H9 (cell line): ENCODE data around the gene PCDHGA8. TPM values are rescaled to one million over a fixed set of nuclear protein-coding genes. Genes with fewer than 3 reads are reported as not detected.

Experiments used
- DNase-seq: peaks from one replicate; pipeline ENCODE4 v3.0.0-alpha.2; 2017
- H2AFZ ChIP-seq: one replicate; pipeline ENCODE4 v1.6.1; 2013; ENCODE audit warnings: mild to moderate bottlenecking, low read length, control low read depth, moderate library complexity
- H2AK5ac ChIP-seq: 2 replicates; pipeline ENCODE4 v1.6.1; 2013; ENCODE audit warnings: low read length, control low read depth, mixed read lengths; ENCODE audit not compliant: insufficient read length
- H2BK120ac ChIP-seq: one replicate; pipeline ENCODE4 v1.6.1; 2013; ENCODE audit warnings: low read depth, mild to moderate bottlenecking, low read length, control low read depth, inconsistent platforms; ENCODE audit not compliant: poor library complexity, severe bottlenecking
- H2BK12ac ChIP-seq: 2 replicates; pipeline ENCODE4 v1.6.1; 2013; ENCODE audit warnings: low read length, control low read depth, mixed read lengths, low read depth; ENCODE audit not compliant: insufficient read length
- H2BK15ac ChIP-seq: 2 replicates; pipeline ENCODE4 v1.6.1; 2013; ENCODE audit warnings: low read depth, low read length, control low read depth
- H2BK20ac ChIP-seq: one replicate; pipeline ENCODE4 v1.6.1; 2013; ENCODE audit warnings: low read depth, mild to moderate bottlenecking, low read length, control low read depth, inconsistent platforms; ENCODE audit not compliant: poor library complexity, severe bottlenecking
- H2BK5ac ChIP-seq: 2 replicates; pipeline ENCODE4 v1.6.1; 2013; ENCODE audit warnings: low read length, control low read depth, mixed read lengths; ENCODE audit not compliant: insufficient read length
- H3K14ac ChIP-seq: 2 replicates; pipeline ENCODE4 v1.6.1; 2013; ENCODE audit warnings: low read length, control low read depth; ENCODE audit not compliant: insufficient read depth
- H3K18ac ChIP-seq: 2 replicates; pipeline ENCODE4 v1.6.1; 2013; ENCODE audit warnings: low read depth, mild to moderate bottlenecking, mixed read lengths, low read length, control low read depth; ENCODE audit not compliant: insufficient read length
- H3K23ac ChIP-seq: 2 replicates; pipeline ENCODE4 v1.6.1; 2013; ENCODE audit warnings: low read length, control low read depth, mixed read lengths, low read depth; ENCODE audit not compliant: insufficient read length
- H3K23me2 ChIP-seq: 2 replicates; pipeline ENCODE4 v1.6.1; 2013; ENCODE audit warnings: low read depth, mild to moderate bottlenecking, mixed read lengths, low read length, control low read depth; ENCODE audit not compliant: insufficient read length, poor library complexity, severe bottlenecking
- H3K27ac ChIP-seq: 2 replicates; pipeline ENCODE4 v1.5.1; 2013; ENCODE audit warnings: low read length, control low read depth, mixed read lengths, low read depth; ENCODE audit not compliant: insufficient read length
- H3K27me3 ChIP-seq: 2 replicates; pipeline ENCODE4 v1.6.1; 2013; ENCODE audit warnings: low read length, control low read depth, inconsistent platforms; ENCODE audit not compliant: insufficient read depth
- H3K4ac ChIP-seq: 2 replicates; pipeline ENCODE4 v1.6.1; 2013; ENCODE audit warnings: low read depth, mild to moderate bottlenecking, control low read depth, inconsistent platforms, low read length, moderate library complexity
- H3K4me1 ChIP-seq: 2 replicates; pipeline ENCODE4 v1.6.1; 2013; ENCODE audit warnings: low read length, control low read depth, inconsistent platforms; ENCODE audit not compliant: insufficient read depth
- H3K4me2 ChIP-seq: 2 replicates; pipeline ENCODE4 v1.6.1; 2013; ENCODE audit warnings: low read length, control low read depth, mixed read lengths; ENCODE audit not compliant: insufficient read length, insufficient read depth
- H3K56ac ChIP-seq: 2 replicates; pipeline ENCODE4 v1.6.1; 2013; ENCODE audit warnings: low read depth, mild to moderate bottlenecking, mixed read lengths, low read length, control low read depth; ENCODE audit not compliant: insufficient read length
- H3K79me1 ChIP-seq: 2 replicates; pipeline ENCODE4 v1.6.1; 2013; ENCODE audit warnings: low read depth, mild to moderate bottlenecking, moderate library complexity, low read length, control low read depth, inconsistent platforms; ENCODE audit not compliant: insufficient read depth, poor library complexity, severe bottlenecking
- H3K79me2 ChIP-seq: 2 replicates; pipeline ENCODE4 v1.6.1; 2013; ENCODE audit warnings: low read length, control low read depth, inconsistent platforms; ENCODE audit not compliant: insufficient read depth
- H3K9ac ChIP-seq: 2 replicates; pipeline ENCODE4 v1.6.1; 2013; ENCODE audit warnings: low read length, control low read depth, mixed read lengths; ENCODE audit not compliant: insufficient read length; ENCODE audit errors: extremely low read depth
- H3K9me3 ChIP-seq: one replicate; pipeline ENCODE4 v1.6.1; 2013; ENCODE audit warnings: low read depth, low read length, inconsistent platforms; ENCODE audit not compliant: control insufficient read depth
- H3T11ph ChIP-seq: one replicate; pipeline ENCODE4 v1.6.1; 2013; ENCODE audit warnings: mild to moderate bottlenecking, low read length, control low read depth, inconsistent platforms
- H4K20me1 ChIP-seq: one replicate; pipeline ENCODE4 v1.6.1; 2013; ENCODE audit not compliant: control insufficient read depth, insufficient read length, insufficient read depth
- H4K5ac ChIP-seq: 2 replicates; pipeline ENCODE4 v1.6.1; 2013; ENCODE audit warnings: low read depth, mild to moderate bottlenecking, mixed read lengths, low read length, control low read depth; ENCODE audit not compliant: insufficient read length
- H4K8ac ChIP-seq: replicated peaks from 2 replicates; pipeline ENCODE4 v1.6.1; 2013; ENCODE audit warnings: low read length, control low read depth, mixed read lengths, low read depth; ENCODE audit not compliant: insufficient read length
- H4K91ac ChIP-seq: 2 replicates; pipeline ENCODE4 v1.6.1; 2013; ENCODE audit warnings: low read depth, mild to moderate bottlenecking, moderate library complexity, mixed read lengths, low read length, control low read depth; ENCODE audit not compliant: insufficient read length
- H3K27ac Mint-ChIP-seq, 3 experiments: 2 replicates in 2 of 3; 3 replicates in 1 of 3; pipeline ENCODE4 v1.8.0; 2020 to 2021; ENCODE audit warnings: mixed read lengths in 3 of 3, mild to moderate bottlenecking in 1 of 3, moderate library complexity in 1 of 3
- H3K27me3 Mint-ChIP-seq: 2 replicates; pipeline ENCODE4 v1.8.0; 2021; ENCODE audit warnings: low read depth, mild to moderate bottlenecking, moderate library complexity, mixed read lengths
- H3K36me3 Mint-ChIP-seq, 3 experiments: 2 replicates in 2 of 3; 3 replicates in 1 of 3; pipeline ENCODE4 v1.8.0; 2020 to 2021; ENCODE audit warnings: low read depth in 3 of 3, mixed read lengths in 3 of 3; ENCODE audit not compliant: insufficient read depth in 1 of 3
- H3K4me1 Mint-ChIP-seq, 2 experiments: 2 replicates each; pipeline ENCODE4 v1.8.0; 2020; ENCODE audit warnings: mixed read lengths in 2 of 2
- H3K4me3 Mint-ChIP-seq, 2 experiments: 2 replicates in 1 of 2; 3 replicates in 1 of 2; pipeline ENCODE4 v1.8.0; 2020 to 2021; ENCODE audit warnings: mild to moderate bottlenecking in 2 of 2, mixed read lengths in 2 of 2, moderate library complexity in 1 of 2
- H3K9me3 Mint-ChIP-seq, 2 experiments: 2 replicates in 1 of 2; 3 replicates in 1 of 2; pipeline ENCODE4 v1.8.0; 2020; ENCODE audit warnings: mild to moderate bottlenecking in 2 of 2, mixed read lengths in 2 of 2, moderate library complexity in 1 of 2
- WGBS: extraction: QIAGEN DNeasy Blood & Tissue Kit; methylation state at CpG from one replicate; pipeline ENCODE4 v1.1.7; 2013; ENCODE audit warnings: missing lambda C conversion rate, low lambda C conversion rate, mixed read lengths; ENCODE audit not compliant: insufficient read length; ENCODE audit errors: extremely low coverage; 5-methylcytosine and 5-hydroxymethylcytosine counted together
- total RNA-seq: library from RNA; stranded (reverse); gene quantifications from 2 replicates; pipeline ENCODE4 v1.2.1, GENCODE V29; 2021
- TF ChIP-seq, protein P1 (sequence below): fragments of 200-600 bp; sonication (generic); conservative IDR thresholded peaks from 3 replicates; pipeline ENCODE4 v1.8.0; 2021; ENCODE audit warnings: antibody characterized with exemption, mild to moderate bottlenecking

Gene PCDHGA8
- total RNA-seq, 1 experiment from 2014 or later = 0.90 TPM

DNA sequence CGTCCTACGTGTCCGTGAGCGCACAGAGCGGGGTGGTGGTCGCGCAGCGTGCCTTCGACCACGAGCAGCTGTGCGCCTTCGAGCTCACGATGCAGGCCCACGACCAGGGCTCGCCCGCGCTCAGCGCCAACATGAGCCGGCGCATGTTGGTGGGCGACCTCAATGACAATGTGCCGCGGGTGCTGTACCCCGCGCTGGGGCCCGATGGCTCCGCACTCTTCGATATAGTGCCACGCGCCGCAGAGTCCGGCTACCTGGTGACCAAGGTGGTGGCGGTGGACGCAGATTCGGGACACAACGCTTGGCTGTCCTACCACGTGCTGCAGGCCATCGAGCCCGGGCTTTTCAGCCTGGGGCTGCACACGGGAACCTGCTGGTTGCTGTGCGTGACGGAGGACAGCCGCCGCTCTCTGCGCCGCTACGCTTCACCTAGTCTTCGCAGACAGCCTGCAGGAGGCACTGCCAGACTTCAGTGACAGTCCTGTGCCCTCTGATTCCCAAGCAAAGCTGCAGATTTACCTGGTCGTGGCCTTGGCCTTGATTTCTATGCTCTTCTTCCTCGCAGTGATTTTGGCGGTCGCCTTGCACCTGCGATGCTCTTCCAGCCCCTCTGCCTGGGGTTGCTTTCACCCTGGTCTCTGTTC, 35.5 kb downstream of the PCDHGA8 start:
- Histone ChIP-seq H3K27me3 (no peaks in the 10 kb centered on the region), H3K79me2 (no peaks in the 10 kb centered on the region), H3T11ph (no peak overlapping the region), H3K4me2 (no peak overlapping the region), H3K27ac (no peak overlapping the region), H3K9ac (no peak overlapping the region), H4K5ac (no peak overlapping the region), H3K56ac (no peak overlapping the region), H3K18ac (no peak overlapping the region), H4K91ac (no peak overlapping the region), H3K9me3 (peaks cover 23% of the 10 kb centered on the region), H3K14ac (no peak overlapping the region), H4K20me1 (no peaks in the 10 kb centered on the region), H2BK5ac (no peak overlapping the region), H2BK12ac (no peak overlapping the region), H3K4me1 (no peaks in the 10 kb centered on the region), H2BK120ac (no peak overlapping the region), H2BK20ac (no peak overlapping the region), H2BK15ac (no peak overlapping the region), H2AFZ (no peak overlapping the region), H3K23ac (no peak overlapping the region), H3K4ac (no peak overlapping the region), H4K8ac (no peak overlapping the region), H3K23me2 (no peaks in the 10 kb centered on the region), H2AK5ac (no peak overlapping the region), H3K79me1 (no peaks in the 10 kb centered on the region)
- Mint-ChIP-seq H3K27ac (no peak overlapping the region), H3K4me1 (no peaks in the 10 kb centered on the region), H3K27me3 (peaks cover 3% of the 10 kb centered on the region), H3K9me3 (peaks cover 67 to 87% of the 10 kb centered on the region in 2 experiments), H3K36me3 (peaks cover 59 to 91% (median 63%) of the 10 kb centered on the region in 3 experiments), H3K4me3 (peak overlapping the region in 1 of 2 experiments; percentile 63; a peak in 1 of 5 replicates)
- WGBS = no CpG with 5 or more reads among the region's 53 CpGs
- DNase-seq = no peak
- TF ChIP-seq, protein P1, sequence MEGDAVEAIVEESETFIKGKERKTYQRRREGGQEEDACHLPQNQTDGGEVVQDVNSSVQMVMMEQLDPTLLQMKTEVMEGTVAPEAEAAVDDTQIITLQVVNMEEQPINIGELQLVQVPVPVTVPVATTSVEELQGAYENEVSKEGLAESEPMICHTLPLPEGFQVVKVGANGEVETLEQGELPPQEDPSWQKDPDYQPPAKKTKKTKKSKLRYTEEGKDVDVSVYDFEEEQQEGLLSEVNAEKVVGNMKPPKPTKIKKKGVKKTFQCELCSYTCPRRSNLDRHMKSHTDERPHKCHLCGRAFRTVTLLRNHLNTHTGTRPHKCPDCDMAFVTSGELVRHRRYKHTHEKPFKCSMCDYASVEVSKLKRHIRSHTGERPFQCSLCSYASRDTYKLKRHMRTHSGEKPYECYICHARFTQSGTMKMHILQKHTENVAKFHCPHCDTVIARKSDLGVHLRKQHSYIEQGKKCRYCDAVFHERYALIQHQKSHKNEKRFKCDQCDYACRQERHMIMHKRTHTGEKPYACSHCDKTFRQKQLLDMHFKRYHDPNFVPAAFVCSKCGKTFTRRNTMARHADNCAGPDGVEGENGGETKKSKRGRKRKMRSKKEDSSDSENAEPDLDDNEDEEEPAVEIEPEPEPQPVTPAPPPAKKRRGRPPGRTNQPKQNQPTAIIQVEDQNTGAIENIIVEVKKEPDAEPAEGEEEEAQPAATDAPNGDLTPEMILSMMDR = no peak
